ENCODE data around the gene CTRB2.
"Not testable (repeated sequence)": the region's sequence is repeated elsewhere in the genome, so short reads cannot be mapped to it uniquely, and the experiment has no call there.

The CTRB2 gene

DNA sequence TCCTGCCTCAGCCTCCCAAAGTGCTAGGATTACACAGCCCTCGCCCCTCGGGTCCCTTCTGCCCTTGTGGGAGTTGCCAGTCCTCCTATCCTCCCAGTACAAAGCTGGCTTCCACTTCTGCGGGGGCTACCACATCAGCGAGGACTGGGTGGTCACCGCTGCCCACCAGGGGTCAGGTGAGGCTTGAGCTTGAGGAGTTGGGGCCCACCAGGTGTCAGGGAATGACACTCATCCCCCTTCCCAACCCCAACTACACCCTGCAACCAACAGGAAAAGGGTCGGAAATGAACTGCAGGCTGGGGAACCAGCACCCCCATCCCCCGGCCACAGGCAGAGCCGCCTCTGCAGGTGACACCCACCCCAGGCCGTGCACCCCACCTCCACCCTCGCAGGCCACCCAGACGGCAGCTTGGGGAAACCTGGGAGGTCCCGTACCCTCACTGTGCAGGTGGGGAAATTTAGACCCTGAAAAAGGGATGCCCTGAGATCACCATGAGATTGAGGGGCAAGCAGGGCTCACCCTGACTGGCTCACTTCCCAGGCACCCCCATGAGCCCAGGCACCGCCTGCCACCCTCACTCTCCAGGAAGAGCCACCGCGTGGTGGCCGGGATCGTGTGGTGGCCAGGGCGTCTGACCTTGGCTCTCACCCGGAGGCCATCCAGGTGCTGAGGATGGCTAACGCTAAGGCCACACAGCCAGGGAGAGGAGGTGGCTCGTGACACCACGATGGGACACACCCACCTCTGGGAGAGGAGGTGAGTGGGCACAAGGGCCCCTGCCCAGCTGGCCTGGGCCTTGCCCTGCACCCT, 19.8 kb upstream of the CTRB2 start:
- TF ChIP-seq, protein P1, sequence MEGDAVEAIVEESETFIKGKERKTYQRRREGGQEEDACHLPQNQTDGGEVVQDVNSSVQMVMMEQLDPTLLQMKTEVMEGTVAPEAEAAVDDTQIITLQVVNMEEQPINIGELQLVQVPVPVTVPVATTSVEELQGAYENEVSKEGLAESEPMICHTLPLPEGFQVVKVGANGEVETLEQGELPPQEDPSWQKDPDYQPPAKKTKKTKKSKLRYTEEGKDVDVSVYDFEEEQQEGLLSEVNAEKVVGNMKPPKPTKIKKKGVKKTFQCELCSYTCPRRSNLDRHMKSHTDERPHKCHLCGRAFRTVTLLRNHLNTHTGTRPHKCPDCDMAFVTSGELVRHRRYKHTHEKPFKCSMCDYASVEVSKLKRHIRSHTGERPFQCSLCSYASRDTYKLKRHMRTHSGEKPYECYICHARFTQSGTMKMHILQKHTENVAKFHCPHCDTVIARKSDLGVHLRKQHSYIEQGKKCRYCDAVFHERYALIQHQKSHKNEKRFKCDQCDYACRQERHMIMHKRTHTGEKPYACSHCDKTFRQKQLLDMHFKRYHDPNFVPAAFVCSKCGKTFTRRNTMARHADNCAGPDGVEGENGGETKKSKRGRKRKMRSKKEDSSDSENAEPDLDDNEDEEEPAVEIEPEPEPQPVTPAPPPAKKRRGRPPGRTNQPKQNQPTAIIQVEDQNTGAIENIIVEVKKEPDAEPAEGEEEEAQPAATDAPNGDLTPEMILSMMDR (IDR thresholded peaks at IDR 0.05; ENCODE audit: borderline replicate concordance, control extremely low read depth, extremely low read depth, insufficient read depth, missing control alignments): no peak
- in situ Hi-C loops (cut with MboI; ENCODE audit: low sequenced_read_pairs, unreplicated experiment): no loop called here
- no peak for DNase-seq (ENCODE audit: low spot score)

DNA sequence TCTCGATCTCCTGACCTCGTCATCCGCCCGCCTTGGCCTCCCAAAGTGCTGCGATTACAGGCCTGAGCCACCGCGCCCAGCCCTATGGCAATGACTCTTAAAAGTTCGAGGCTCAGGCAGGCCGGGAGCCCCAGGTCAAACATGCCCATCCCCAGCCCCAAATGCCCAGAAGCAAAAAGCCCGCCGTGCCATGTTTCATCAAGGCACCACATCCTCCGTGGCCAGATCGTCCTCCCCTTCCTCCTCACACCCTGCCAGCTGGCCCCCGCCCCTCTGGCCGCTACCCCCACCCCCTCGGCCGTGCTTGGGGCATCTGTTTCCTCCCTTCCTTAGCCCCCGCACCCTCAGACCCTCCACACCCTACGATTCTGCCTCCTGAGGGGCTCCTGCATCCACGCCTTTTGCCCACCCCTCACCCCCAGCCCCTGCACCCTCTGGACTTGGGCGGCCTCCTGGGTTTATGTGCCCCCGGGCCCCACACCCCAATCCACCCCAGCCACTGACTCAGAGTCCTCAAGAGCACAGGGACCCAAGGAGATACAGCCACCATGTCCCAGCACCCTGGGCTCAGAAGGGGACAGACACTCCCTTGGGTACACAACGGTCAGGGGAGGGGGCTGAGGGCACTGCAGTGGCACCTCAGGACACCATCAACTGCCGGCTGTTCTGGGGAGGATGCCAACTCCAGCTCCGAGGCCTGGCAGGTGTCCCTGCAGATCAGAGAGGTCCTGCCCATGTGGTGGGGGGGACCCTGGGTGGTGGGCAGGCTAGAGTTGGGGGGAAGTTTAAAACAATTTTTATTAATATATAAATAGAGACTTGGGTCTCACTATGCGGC, 18.9 kb upstream of the CTRB2 start:
- in situ Hi-C loops (cut with MboI; ENCODE audit: low sequenced_read_pairs, unreplicated experiment): no loop called here
- TF ChIP-seq, protein P1 (IDR thresholded peaks at IDR 0.05; ENCODE audit: borderline replicate concordance, control extremely low read depth, extremely low read depth, insufficient read depth, missing control alignments): no peak
- DNase-seq (ENCODE audit: low spot score): no peak

GRCh38 chr16:75225092-75225491, 18.1 kb upstream of the CTRB2 start:
- in situ Hi-C loops (cut with MboI; ENCODE audit: low sequenced_read_pairs, unreplicated experiment): no loop called here
- TF ChIP-seq, protein P1 (IDR thresholded peaks at IDR 0.05; ENCODE audit: borderline replicate concordance, control extremely low read depth, extremely low read depth, insufficient read depth, missing control alignments): no peak
- DNase-seq (ENCODE audit: low spot score): no peak

DNA sequence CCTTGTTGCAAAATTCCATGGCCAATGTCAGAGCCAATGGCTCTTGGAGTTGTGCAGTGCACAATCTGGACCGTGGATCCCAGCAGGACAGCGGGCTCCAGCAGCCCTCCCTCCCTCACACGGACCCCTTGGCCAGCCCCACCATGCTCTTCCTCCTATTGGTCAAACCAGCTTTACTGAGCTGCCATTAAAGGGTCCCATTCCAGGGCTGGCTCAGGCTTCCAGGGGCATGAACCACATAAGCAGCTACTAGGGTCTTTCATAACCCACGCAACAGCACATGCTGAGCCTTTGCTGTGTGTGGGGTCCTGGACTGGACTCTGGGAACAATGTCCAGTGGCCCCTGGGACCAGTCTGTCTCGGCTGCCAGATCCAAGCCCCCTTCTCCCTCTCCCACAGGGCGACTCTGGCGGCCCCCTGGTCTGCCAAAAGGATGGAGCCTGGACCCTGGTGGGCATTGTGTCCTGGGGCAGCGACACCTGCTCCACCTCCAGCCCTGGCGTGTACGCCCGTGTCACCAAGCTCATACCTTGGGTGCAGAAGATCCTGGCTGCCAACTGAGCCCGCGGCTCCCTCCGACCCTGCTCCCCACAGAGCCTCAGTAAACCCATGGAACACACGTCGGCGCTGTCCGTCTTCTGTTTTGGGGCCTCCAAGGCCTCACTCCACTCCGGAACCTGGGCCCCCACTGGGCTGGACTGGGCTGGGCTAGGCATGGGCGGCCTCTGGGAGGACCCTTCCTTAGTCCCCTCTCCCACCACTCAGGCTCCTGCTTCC, 17.5 kb upstream of the CTRB2 start:
- in situ Hi-C loops (cut with MboI; ENCODE audit: low sequenced_read_pairs, unreplicated experiment): loop anchor here (25.0 kb wide), 1 partner anchor 538 kb away; no protein-coding TSS in a partner anchor
- TF ChIP-seq, protein P1 (IDR thresholded peaks at IDR 0.05; ENCODE audit: borderline replicate concordance, control extremely low read depth, extremely low read depth, insufficient read depth, missing control alignments): no peak
- no peak for DNase-seq (ENCODE audit: low spot score)

GRCh38 chr16:75223129-75223528, 16.2 kb upstream of the CTRB2 start:
- in situ Hi-C loops (cut with MboI; ENCODE audit: low sequenced_read_pairs, unreplicated experiment): loop anchor here (25.0 kb wide), 1 partner anchor 539 kb away; no protein-coding TSS in a partner anchor
- not testable (repeated sequence) for DNase-seq (ENCODE audit: low spot score)

- in situ Hi-C loops (cut with MboI; ENCODE audit: low sequenced_read_pairs, unreplicated experiment): loop anchor here (25.0 kb wide), 1 partner anchor 540 kb away; no protein-coding TSS in a partner anchor
- TF ChIP-seq, protein P1 (IDR thresholded peaks at IDR 0.05; ENCODE audit: borderline replicate concordance, control extremely low read depth, extremely low read depth, insufficient read depth, missing control alignments): no peak
- no peak for DNase-seq (ENCODE audit: low spot score)
Measured at GRCh38 chr16:75222271-75222783, 15.4 kb upstream of the CTRB2 start.

All from GM13976 (cell line).